GM23338 (cell line): ENCODE measurements around the gene UNC5C. TPM values are rescaled to one million over a fixed set of nuclear protein-coding genes. Genes with fewer than 3 reads are reported as not detected.
A peak's percentile ranks its signal among the peaks of the same experiment; 100 is the strongest.

Experiments used
- ATAC-seq: fragments of 200-7000 bp; cut with Tn5 transposase; 3 replicates; pipeline ENCODE4 v1.9.1; 2020
- DNase-seq: peaks from one replicate; pipeline ENCODE4 v3.0.0-alpha.2; 2015; ENCODE audit warnings: low spot score
- H2AFZ ChIP-seq: fragments of 200-600 bp; sonication (generic); 2 replicates; pipeline ENCODE4 v1.8.0; 2016; ENCODE audit warnings: antibody characterized with exemption, mild to moderate bottlenecking, moderate library complexity
- H3F3A ChIP-seq: fragments of 200-600 bp; sonication (generic); replicated peaks from 2 replicates; pipeline ENCODE4 v1.8.0; 2017; ENCODE audit warnings: antibody characterized with exemption, mixed run types, low read depth
- H3K27ac ChIP-seq: fragments of 200-600 bp; sonication (generic); 2 replicates; pipeline ENCODE4 v1.6.1; 2016; ENCODE audit warnings: low read depth
- H3K27me3 ChIP-seq: fragments of 200-600 bp; sonication (generic); 2 replicates; pipeline ENCODE4 v1.8.0; 2016; ENCODE audit warnings: mild to moderate bottlenecking, mixed run types, moderate library complexity; ENCODE audit not compliant: insufficient read depth
- H3K36me3 ChIP-seq: fragments of 200-600 bp; sonication (generic); 2 replicates; pipeline ENCODE4 v1.8.0; 2016; ENCODE audit warnings: mild to moderate bottlenecking; ENCODE audit not compliant: insufficient read depth
- H3K4me1 ChIP-seq: fragments of 200-600 bp; sonication (generic); 2 replicates; pipeline ENCODE4 v1.8.0; 2016; ENCODE audit warnings: mild to moderate bottlenecking, moderate library complexity; ENCODE audit not compliant: insufficient read depth
- H3K4me2 ChIP-seq: fragments of 200-600 bp; sonication (generic); 2 replicates; pipeline ENCODE4 v1.7.1; 2017; ENCODE audit warnings: mixed run types
- H3K4me3 ChIP-seq: fragments of 200-600 bp; sonication (generic); 2 replicates; pipeline ENCODE4 v1.6.1; 2016; ENCODE audit warnings: mixed run types
- H3K79me2 ChIP-seq: fragments of 200-600 bp; sonication (generic); replicated peaks from 2 replicates; pipeline ENCODE4 v1.8.0; 2017; ENCODE audit warnings: mild to moderate bottlenecking; ENCODE audit not compliant: insufficient read depth
- H3K9me2 ChIP-seq: fragments of 200-600 bp; sonication (generic); 2 replicates; pipeline ENCODE4 v1.8.0; 2017; ENCODE audit not compliant: insufficient read depth
- H4K20me1 ChIP-seq: fragments of 200-600 bp; sonication (generic); replicated peaks from 2 replicates; pipeline ENCODE4 v1.8.0; 2017; ENCODE audit warnings: mild to moderate bottlenecking; ENCODE audit not compliant: insufficient read depth
- H3K27ac Mint-ChIP-seq: 2 replicates; pipeline ENCODE4 v1.8.0; 2020; ENCODE audit warnings: inconsistent platforms, mild to moderate bottlenecking, moderate library complexity, mixed read lengths
- H3K27me3 Mint-ChIP-seq: 3 replicates; pipeline ENCODE4 v1.8.0; 2022; ENCODE audit warnings: low read depth, mild to moderate bottlenecking, moderate library complexity, mixed read lengths, inconsistent platforms; ENCODE audit not compliant: insufficient read depth, poor library complexity
- H3K36me3 Mint-ChIP-seq: 3 replicates; pipeline ENCODE4 v1.8.0; 2021; ENCODE audit warnings: low read depth, mild to moderate bottlenecking, inconsistent platforms, moderate library complexity, mixed read lengths
- H3K4me1 Mint-ChIP-seq: 3 replicates; pipeline ENCODE4 v1.8.0; 2020; ENCODE audit warnings: mild to moderate bottlenecking, inconsistent platforms, mixed read lengths
- H3K4me3 Mint-ChIP-seq: 3 replicates; pipeline ENCODE4 v1.8.0; 2021; ENCODE audit warnings: moderate library complexity, mild to moderate bottlenecking, inconsistent platforms, mixed read lengths
- H3K9me3 Mint-ChIP-seq: 3 replicates; pipeline ENCODE4 v1.8.0; 2020; ENCODE audit warnings: moderate library complexity, mild to moderate bottlenecking, inconsistent platforms, mixed read lengths
- CTCF ChIP-seq, 2 experiments: fragments of 200-600 bp in 1 of 2; sonication (generic) in 1 of 2; conservative IDR thresholded peaks; 2 replicates each; pipeline versions ENCODE4 v1.5.1 to v1.6.1; 2016 to 2017; ENCODE audit warnings: antibody characterized with exemption in 2 of 2, low read depth in 2 of 2, mild to moderate bottlenecking in 2 of 2, moderate library complexity in 1 of 2
- ETS1 ChIP-seq: IDR thresholded peaks from 2 replicates; pipeline ENCODE4 v1.6.1; 2016; ENCODE audit warnings: antibody characterized with exemption
- EZH2 ChIP-seq: fragments of 200-600 bp; sonication (generic); IDR thresholded peaks from one replicate; pipeline ENCODE4 v1.8.0; 2017; ENCODE audit warnings: antibody characterized with exemption, mild to moderate bottlenecking, low read depth; ENCODE audit not compliant: unreplicated experiment
- EZH2phosphoT487 ChIP-seq: fragments of 200-600 bp; sonication (generic); IDR thresholded peaks from one replicate; pipeline ENCODE4 v1.8.1; 2018; ENCODE audit warnings: antibody characterized with exemption; ENCODE audit not compliant: unreplicated experiment
- JUNB ChIP-seq: IDR thresholded peaks from one replicate; pipeline ENCODE4 v1.6.1; 2016; ENCODE audit warnings: antibody characterized with exemption; ENCODE audit not compliant: unreplicated experiment
- POLR2AphosphoS5 ChIP-seq: IDR thresholded peaks from 2 replicates; pipeline ENCODE4 v1.6.1; 2016; ENCODE audit warnings: antibody characterized with exemption, low read depth
- REST ChIP-seq: IDR thresholded peaks from one replicate; pipeline ENCODE4 v1.6.1; 2018; ENCODE audit warnings: antibody characterized with exemption; ENCODE audit not compliant: unreplicated experiment
- ZNF331 ChIP-seq: fragments of 250-450 bp; sonication (Bioruptor Pico); IDR thresholded peaks from 2 replicates; pipeline ENCODE4 v1.5.0; 2020; ENCODE audit warnings: low read depth, mild to moderate bottlenecking, moderate library complexity
- ZNF462 ChIP-seq: fragments of 250-450 bp; sonication (Bioruptor Pico); IDR thresholded peaks from 2 replicates; pipeline ENCODE4 v1.5.0; 2020; ENCODE audit warnings: mild to moderate bottlenecking, moderate library complexity
- polyA plus RNA-seq: library from polyadenylated mRNA; unstranded; fragments of >200 nt; fragmentation: Nextera tagmentation; extraction: Ambion mirVana; gene quantifications from 2 replicates; pipeline ENCODE4 v1.2.1, GENCODE V29; 2016
- total RNA-seq: library from RNA; depleted of rRNA; stranded (reverse); fragments of >200 nt; shearing (Covaris generic); gene quantifications from 2 replicates; pipeline ENCODE4 v1.2.3, GENCODE V29; 2014

The UNC5C gene
- total and polyA plus RNA-seq, 2 experiments from 2014 or later = 0.08 to 0.21 TPM

GRCh38 chr4:95165926-95166524 is 382.7 kb downstream of the UNC5C start:
- ATAC-seq (peak; percentile 64), DNase-seq (peak; percentile 89)
- no peak overlapping the region for H2AFZ ChIP-seq
- no peaks in the 10 kb centered on the region for H3F3A ChIP-seq
- Mint-ChIP-seq H3K4me3 (no peak overlapping the region), H3K36me3 (no peaks in the 10 kb centered on the region; the same call in 2 of the 3 replicates), H3K27me3 (no peaks in the 10 kb centered on the region), H3K27ac (no peak overlapping the region), H3K4me1 (no peaks in the 10 kb centered on the region), H3K9me3 (0 out of 3 replicates have a peak, but pooled peaks cover under 1% of the 10 kb centered on the region)
- H3K27me3 ChIP-seq = no peaks in the 10 kb centered on the region
- peak; percentile 79 for TF ChIP-seq CTCF (conservative IDR thresholded peaks at IDR 0.05; ENCODE audit: low read depth in 2 of 2)
- TF ChIP-seq REST = no peak
- TF ChIP-seq ETS1 = no peak
- TF ChIP-seq JUNB = no peak
- TF ChIP-seq ZNF331 (CRISPR knock-in tag) = no peak
- no peak for TF ChIP-seq EZH2
- TF ChIP-seq POLR2AphosphoS5 = no peak
- H3K4me2 ChIP-seq = no peak overlapping the region
- H3K4me3 ChIP-seq = no peak overlapping the region
- H3K27ac ChIP-seq = no peak overlapping the region
- H3K4me1 ChIP-seq = no peaks in the 10 kb centered on the region
- H4K20me1 ChIP-seq = no peaks in the 10 kb centered on the region
- 0 out of 2 replicates have a peak, but pooled peaks cover 3% of the 10 kb centered on the region for H3K9me2 ChIP-seq
- no peaks in the 10 kb centered on the region for H3K79me2 ChIP-seq
- H3K36me3 ChIP-seq = no peaks in the 10 kb centered on the region

GRCh38 chr4:95162867-95163266 is 385.9 kb downstream of the UNC5C start:
- H3K9me3 Mint-ChIP-seq = no peaks in the 10 kb centered on the region; the same call in 2 of the 3 replicates
- no peaks in the 10 kb centered on the region for H3K27me3 Mint-ChIP-seq
- no peaks in the 10 kb centered on the region for H3K27me3 ChIP-seq
- H3K4me2 ChIP-seq = no peak overlapping the region
- no peak overlapping the region for H3K27ac Mint-ChIP-seq
- DNase-seq = no peak
- no peak overlapping the region for H3K4me3 ChIP-seq
- 0 out of 2 replicates have a peak, but pooled peaks cover 6% of the 10 kb centered on the region for H3K4me1 ChIP-seq
- no peaks in the 10 kb centered on the region for H3K36me3 ChIP-seq
- H3K9me2 ChIP-seq = 0 out of 2 replicates have a peak, but pooled peaks cover 3% of the 10 kb centered on the region
- no peak overlapping the region for H3K27ac ChIP-seq
- H3K4me3 Mint-ChIP-seq = no peak overlapping the region
- ATAC-seq = no peak
- H3K36me3 Mint-ChIP-seq = no peaks in the 10 kb centered on the region; the same call in 2 of the 3 replicates
- no peaks in the 10 kb centered on the region for H4K20me1 ChIP-seq
- peaks cover 19% of the 10 kb centered on the region for H3K4me1 Mint-ChIP-seq
- no peaks in the 10 kb centered on the region for H3F3A ChIP-seq
- H2AFZ ChIP-seq = no peak overlapping the region
- H3K79me2 ChIP-seq = no peaks in the 10 kb centered on the region
- no peak for TF ChIP-seq EZH2phosphoT487
- no peak for TF ChIP-seq ZNF462
